GM23338 (cell line): Measurements from ENCODE around the gene SNORC. TPM values are rescaled to one million over a fixed set of nuclear protein-coding genes. Genes with fewer than 3 reads are reported as not detected.

Source experiments
- ATAC-seq: fragments of 200-7000 bp; cut with Tn5 transposase; 3 replicates; pipeline ENCODE4 v1.9.1; 2020
- DNase-seq: peaks from one replicate; pipeline ENCODE4 v3.0.0-alpha.2; 2015; ENCODE audit warnings: low spot score
- H2AFZ ChIP-seq: fragments of 200-600 bp; sonication (generic); 2 replicates; pipeline ENCODE4 v1.8.0; 2016; ENCODE audit warnings: antibody characterized with exemption, mild to moderate bottlenecking, moderate library complexity
- H3F3A ChIP-seq: fragments of 200-600 bp; sonication (generic); replicated peaks from 2 replicates; pipeline ENCODE4 v1.8.0; 2017; ENCODE audit warnings: antibody characterized with exemption, mixed run types, low read depth
- H3K27ac ChIP-seq: fragments of 200-600 bp; sonication (generic); 2 replicates; pipeline ENCODE4 v1.6.1; 2016; ENCODE audit warnings: low read depth
- H3K27me3 ChIP-seq: fragments of 200-600 bp; sonication (generic); 2 replicates; pipeline ENCODE4 v1.8.0; 2016; ENCODE audit warnings: mild to moderate bottlenecking, mixed run types, moderate library complexity; ENCODE audit not compliant: insufficient read depth
- H3K36me3 ChIP-seq: fragments of 200-600 bp; sonication (generic); 2 replicates; pipeline ENCODE4 v1.8.0; 2016; ENCODE audit warnings: mild to moderate bottlenecking; ENCODE audit not compliant: insufficient read depth
- H3K4me1 ChIP-seq: fragments of 200-600 bp; sonication (generic); 2 replicates; pipeline ENCODE4 v1.8.0; 2016; ENCODE audit warnings: mild to moderate bottlenecking, moderate library complexity; ENCODE audit not compliant: insufficient read depth
- H3K4me2 ChIP-seq: fragments of 200-600 bp; sonication (generic); 2 replicates; pipeline ENCODE4 v1.7.1; 2017; ENCODE audit warnings: mixed run types
- H3K4me3 ChIP-seq: fragments of 200-600 bp; sonication (generic); 2 replicates; pipeline ENCODE4 v1.6.1; 2016; ENCODE audit warnings: mixed run types
- H3K79me2 ChIP-seq: fragments of 200-600 bp; sonication (generic); replicated peaks from 2 replicates; pipeline ENCODE4 v1.8.0; 2017; ENCODE audit warnings: mild to moderate bottlenecking; ENCODE audit not compliant: insufficient read depth
- H3K9me2 ChIP-seq: fragments of 200-600 bp; sonication (generic); 2 replicates; pipeline ENCODE4 v1.8.0; 2017; ENCODE audit not compliant: insufficient read depth
- H4K20me1 ChIP-seq: fragments of 200-600 bp; sonication (generic); replicated peaks from 2 replicates; pipeline ENCODE4 v1.8.0; 2017; ENCODE audit warnings: mild to moderate bottlenecking; ENCODE audit not compliant: insufficient read depth
- H3K27ac Mint-ChIP-seq: 2 replicates; pipeline ENCODE4 v1.8.0; 2020; ENCODE audit warnings: inconsistent platforms, mild to moderate bottlenecking, moderate library complexity, mixed read lengths
- H3K27me3 Mint-ChIP-seq: 3 replicates; pipeline ENCODE4 v1.8.0; 2022; ENCODE audit warnings: low read depth, mild to moderate bottlenecking, moderate library complexity, mixed read lengths, inconsistent platforms; ENCODE audit not compliant: insufficient read depth, poor library complexity
- H3K36me3 Mint-ChIP-seq: 3 replicates; pipeline ENCODE4 v1.8.0; 2021; ENCODE audit warnings: low read depth, mild to moderate bottlenecking, inconsistent platforms, moderate library complexity, mixed read lengths
- H3K4me1 Mint-ChIP-seq: 3 replicates; pipeline ENCODE4 v1.8.0; 2020; ENCODE audit warnings: mild to moderate bottlenecking, inconsistent platforms, mixed read lengths
- H3K4me3 Mint-ChIP-seq: 3 replicates; pipeline ENCODE4 v1.8.0; 2021; ENCODE audit warnings: moderate library complexity, mild to moderate bottlenecking, inconsistent platforms, mixed read lengths
- H3K9me3 Mint-ChIP-seq: 3 replicates; pipeline ENCODE4 v1.8.0; 2020; ENCODE audit warnings: moderate library complexity, mild to moderate bottlenecking, inconsistent platforms, mixed read lengths
- CREB1 ChIP-seq: fragments of 250-450 bp; sonication (Bioruptor Pico); IDR thresholded peaks from 2 replicates; pipeline ENCODE4 v1.5.0; 2020; ENCODE audit warnings: low read depth, mild to moderate bottlenecking, moderate library complexity
- EZH2 ChIP-seq: fragments of 200-600 bp; sonication (generic); IDR thresholded peaks from one replicate; pipeline ENCODE4 v1.8.0; 2017; ENCODE audit warnings: antibody characterized with exemption, mild to moderate bottlenecking, low read depth; ENCODE audit not compliant: unreplicated experiment
- NANOG ChIP-seq: IDR thresholded peaks from 2 replicates; pipeline ENCODE4 v1.6.1; 2016; ENCODE audit warnings: antibody characterized with exemption, borderline replicate concordance
- POLR2AphosphoS5 ChIP-seq: IDR thresholded peaks from 2 replicates; pipeline ENCODE4 v1.6.1; 2016; ENCODE audit warnings: antibody characterized with exemption, low read depth
- STAT1 ChIP-seq: IDR thresholded peaks from one replicate; pipeline ENCODE4 v1.6.1; 2016; ENCODE audit warnings: antibody characterized with exemption; ENCODE audit not compliant: unreplicated experiment
- ZNF114 ChIP-seq: fragments of 250-450 bp; sonication (Bioruptor Pico); IDR thresholded peaks from 2 replicates; pipeline ENCODE4 v1.5.0; 2020; ENCODE audit warnings: mild to moderate bottlenecking, moderate library complexity
- ZNF331 ChIP-seq: fragments of 250-450 bp; sonication (Bioruptor Pico); IDR thresholded peaks from 2 replicates; pipeline ENCODE4 v1.5.0; 2020; ENCODE audit warnings: low read depth, mild to moderate bottlenecking, moderate library complexity
- polyA plus RNA-seq: library from polyadenylated mRNA; unstranded; fragments of >200 nt; fragmentation: Nextera tagmentation; extraction: Ambion mirVana; gene quantifications from 2 replicates; pipeline ENCODE4 v1.2.1, GENCODE V29; 2016
- total RNA-seq: library from RNA; depleted of rRNA; stranded (reverse); fragments of >200 nt; shearing (Covaris generic); gene quantifications from 2 replicates; pipeline ENCODE4 v1.2.3, GENCODE V29; 2014
- TF ChIP-seq, protein P1 (sequence below): IDR thresholded peaks from one replicate; pipeline ENCODE4 v1.6.1; 2018; ENCODE audit warnings: antibody characterized with exemption; ENCODE audit not compliant: unreplicated experiment
- TF ChIP-seq, protein P2 (sequence below), 2 experiments: fragments of 200-600 bp in 1 of 2; sonication (generic) in 1 of 2; conservative IDR thresholded peaks; 2 replicates each; pipeline versions ENCODE4 v1.5.1 to v1.6.1; 2016 to 2017; ENCODE audit warnings: antibody characterized with exemption in 2 of 2, low read depth in 2 of 2, mild to moderate bottlenecking in 2 of 2, moderate library complexity in 1 of 2
- TF ChIP-seq, protein P3 (sequence below): IDR thresholded peaks from 2 replicates; pipeline ENCODE4 v1.6.1; 2016; ENCODE audit warnings: antibody characterized with exemption

The SNORC gene
- total and polyA plus RNA-seq, 2 experiments from 2014 or later, result 0.80 to 1.6 TPM

DNA sequence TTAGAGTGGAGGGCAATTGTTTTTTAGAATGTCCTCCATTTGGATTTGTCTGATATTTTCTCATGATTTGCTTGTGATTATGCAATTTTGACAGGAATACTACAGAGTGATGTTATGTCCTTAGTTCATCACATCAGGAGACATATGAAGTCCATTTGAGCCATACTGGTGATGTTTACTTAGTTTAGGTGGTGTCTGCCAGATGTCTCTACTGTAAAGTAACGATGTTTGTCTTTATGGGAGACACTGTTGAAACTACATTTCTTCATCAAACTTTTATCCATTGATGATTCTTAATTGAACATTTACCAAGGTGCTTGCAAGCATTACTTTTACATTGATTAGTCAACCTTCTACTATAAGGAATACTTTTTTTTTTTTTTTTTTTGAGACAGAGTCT lies 4.9 kb upstream of the SNORC start:
- no peaks in the 10 kb centered on the region for H3K79me2 ChIP-seq
- no peak for ATAC-seq

DNA sequence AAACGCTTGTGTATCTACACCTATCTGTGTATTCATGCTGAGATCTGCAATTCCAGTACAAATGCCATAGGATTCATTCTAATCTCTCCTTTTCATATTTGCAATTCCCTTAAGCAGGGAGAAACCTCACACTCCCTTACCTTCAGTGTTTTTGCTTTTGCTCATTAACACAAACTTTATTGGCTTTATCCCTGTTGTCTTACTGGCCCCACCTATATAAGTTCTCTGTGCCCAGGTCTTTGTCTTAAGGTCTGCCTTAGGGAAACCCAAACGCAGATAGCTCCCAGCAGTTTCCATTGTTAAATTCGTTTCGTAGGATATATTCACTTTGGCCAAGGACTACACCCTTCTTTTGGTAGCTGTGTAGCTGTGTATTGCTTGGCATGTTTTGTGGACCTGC lies 4.0 kb upstream of the SNORC start:
- H3K36me3 Mint-ChIP-seq, result no peaks in the 10 kb centered on the region
- Histone ChIP-seq H3K4me1 (no peaks in the 10 kb centered on the region), H3K27me3 (no peaks in the 10 kb centered on the region), H3K79me2 (no peaks in the 10 kb centered on the region), H2AFZ (no peak overlapping the region), H3K4me2 (no peak overlapping the region), H3K4me3 (no peak overlapping the region), H3K36me3 (no peaks in the 10 kb centered on the region), H4K20me1 (peaks cover 5% of the 10 kb centered on the region; the same call in 1 of the 2 replicates), H3K27ac (no peak overlapping the region), H3F3A (no peaks in the 10 kb centered on the region), H3K9me2 (no peaks in the 10 kb centered on the region)
- H3K27me3 Mint-ChIP-seq, result peaks cover 3% of the 10 kb centered on the region
- no peak overlapping the region for H3K4me3 Mint-ChIP-seq
- no peak overlapping the region for H3K27ac Mint-ChIP-seq
- TF ChIP-seq, protein P1, sequence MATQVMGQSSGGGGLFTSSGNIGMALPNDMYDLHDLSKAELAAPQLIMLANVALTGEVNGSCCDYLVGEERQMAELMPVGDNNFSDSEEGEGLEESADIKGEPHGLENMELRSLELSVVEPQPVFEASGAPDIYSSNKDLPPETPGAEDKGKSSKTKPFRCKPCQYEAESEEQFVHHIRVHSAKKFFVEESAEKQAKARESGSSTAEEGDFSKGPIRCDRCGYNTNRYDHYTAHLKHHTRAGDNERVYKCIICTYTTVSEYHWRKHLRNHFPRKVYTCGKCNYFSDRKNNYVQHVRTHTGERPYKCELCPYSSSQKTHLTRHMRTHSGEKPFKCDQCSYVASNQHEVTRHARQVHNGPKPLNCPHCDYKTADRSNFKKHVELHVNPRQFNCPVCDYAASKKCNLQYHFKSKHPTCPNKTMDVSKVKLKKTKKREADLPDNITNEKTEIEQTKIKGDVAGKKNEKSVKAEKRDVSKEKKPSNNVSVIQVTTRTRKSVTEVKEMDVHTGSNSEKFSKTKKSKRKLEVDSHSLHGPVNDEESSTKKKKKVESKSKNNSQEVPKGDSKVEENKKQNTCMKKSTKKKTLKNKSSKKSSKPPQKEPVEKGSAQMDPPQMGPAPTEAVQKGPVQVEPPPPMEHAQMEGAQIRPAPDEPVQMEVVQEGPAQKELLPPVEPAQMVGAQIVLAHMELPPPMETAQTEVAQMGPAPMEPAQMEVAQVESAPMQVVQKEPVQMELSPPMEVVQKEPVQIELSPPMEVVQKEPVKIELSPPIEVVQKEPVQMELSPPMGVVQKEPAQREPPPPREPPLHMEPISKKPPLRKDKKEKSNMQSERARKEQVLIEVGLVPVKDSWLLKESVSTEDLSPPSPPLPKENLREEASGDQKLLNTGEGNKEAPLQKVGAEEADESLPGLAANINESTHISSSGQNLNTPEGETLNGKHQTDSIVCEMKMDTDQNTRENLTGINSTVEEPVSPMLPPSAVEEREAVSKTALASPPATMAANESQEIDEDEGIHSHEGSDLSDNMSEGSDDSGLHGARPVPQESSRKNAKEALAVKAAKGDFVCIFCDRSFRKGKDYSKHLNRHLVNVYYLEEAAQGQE, result no peak
- TF ChIP-seq ZNF331 (CRISPR knock-in tag), result no peak
- no peak for TF ChIP-seq ZNF114 (CRISPR knock-in tag)
- TF ChIP-seq STAT1, result no peak
- TF ChIP-seq, protein P2, sequence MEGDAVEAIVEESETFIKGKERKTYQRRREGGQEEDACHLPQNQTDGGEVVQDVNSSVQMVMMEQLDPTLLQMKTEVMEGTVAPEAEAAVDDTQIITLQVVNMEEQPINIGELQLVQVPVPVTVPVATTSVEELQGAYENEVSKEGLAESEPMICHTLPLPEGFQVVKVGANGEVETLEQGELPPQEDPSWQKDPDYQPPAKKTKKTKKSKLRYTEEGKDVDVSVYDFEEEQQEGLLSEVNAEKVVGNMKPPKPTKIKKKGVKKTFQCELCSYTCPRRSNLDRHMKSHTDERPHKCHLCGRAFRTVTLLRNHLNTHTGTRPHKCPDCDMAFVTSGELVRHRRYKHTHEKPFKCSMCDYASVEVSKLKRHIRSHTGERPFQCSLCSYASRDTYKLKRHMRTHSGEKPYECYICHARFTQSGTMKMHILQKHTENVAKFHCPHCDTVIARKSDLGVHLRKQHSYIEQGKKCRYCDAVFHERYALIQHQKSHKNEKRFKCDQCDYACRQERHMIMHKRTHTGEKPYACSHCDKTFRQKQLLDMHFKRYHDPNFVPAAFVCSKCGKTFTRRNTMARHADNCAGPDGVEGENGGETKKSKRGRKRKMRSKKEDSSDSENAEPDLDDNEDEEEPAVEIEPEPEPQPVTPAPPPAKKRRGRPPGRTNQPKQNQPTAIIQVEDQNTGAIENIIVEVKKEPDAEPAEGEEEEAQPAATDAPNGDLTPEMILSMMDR (conservative IDR thresholded peaks at IDR 0.05; ENCODE audit: low read depth in 2 of 2), result no peak
- TF ChIP-seq EZH2, result no peak
- TF ChIP-seq, protein P3, sequence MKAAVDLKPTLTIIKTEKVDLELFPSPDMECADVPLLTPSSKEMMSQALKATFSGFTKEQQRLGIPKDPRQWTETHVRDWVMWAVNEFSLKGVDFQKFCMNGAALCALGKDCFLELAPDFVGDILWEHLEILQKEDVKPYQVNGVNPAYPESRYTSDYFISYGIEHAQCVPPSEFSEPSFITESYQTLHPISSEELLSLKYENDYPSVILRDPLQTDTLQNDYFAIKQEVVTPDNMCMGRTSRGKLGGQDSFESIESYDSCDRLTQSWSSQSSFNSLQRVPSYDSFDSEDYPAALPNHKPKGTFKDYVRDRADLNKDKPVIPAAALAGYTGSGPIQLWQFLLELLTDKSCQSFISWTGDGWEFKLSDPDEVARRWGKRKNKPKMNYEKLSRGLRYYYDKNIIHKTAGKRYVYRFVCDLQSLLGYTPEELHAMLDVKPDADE, result no peak
- TF ChIP-seq NANOG, result no peak
- no peaks in the 10 kb centered on the region for H3K9me3 Mint-ChIP-seq
- peaks cover 12% of the 10 kb centered on the region for H3K4me1 Mint-ChIP-seq
- ATAC-seq (no peak), DNase-seq (no peak)

More for the DNA sequence above, 4.9 kb upstream of the SNORC start:
- Histone ChIP-seq H3K4me2 (no peak overlapping the region), H2AFZ (no peak overlapping the region), H3K4me1 (no peaks in the 10 kb centered on the region), H3K27me3 (no peaks in the 10 kb centered on the region), H3K4me3 (no peak overlapping the region), H3K36me3 (no peaks in the 10 kb centered on the region), H4K20me1 (peaks cover 5% of the 10 kb centered on the region; the same call in 1 of the 2 replicates), H3F3A (no peaks in the 10 kb centered on the region), H3K9me2 (no peaks in the 10 kb centered on the region), H3K27ac (no peak overlapping the region)
- Mint-ChIP-seq H3K4me1 (peaks cover 6% of the 10 kb centered on the region), H3K36me3 (no peaks in the 10 kb centered on the region), H3K9me3 (no peaks in the 10 kb centered on the region), H3K4me3 (no peak overlapping the region), H3K27me3 (no peaks in the 10 kb centered on the region), H3K27ac (no peak overlapping the region)
- DNase-seq, result no peak
- TF ChIP-seq POLR2AphosphoS5 (no peak), STAT1 (no peak), NANOG (no peak), CREB1 (CRISPR knock-in tag) (no peak)
- TF ChIP-seq, protein P1, result no peak
- TF ChIP-seq, protein P3, result no peak
